ENCODE data around the gene ZBTB16.

The ZBTB16 gene

GRCh38 chr11:114155116-114155515 is 95.6 kb downstream of the ZBTB16 start:
- no peak for FAIRE-seq

- FAIRE-seq: no peak
Measured at GRCh38 chr11:114156131-114156581, 96.6 kb downstream of the ZBTB16 start.

- FAIRE-seq: no peak
Measured at GRCh38 chr11:114156782-114157181, 97.3 kb downstream of the ZBTB16 start.

- FAIRE-seq: no peak
Measured at GRCh38 chr11:114157476-114158050, 98.1 kb downstream of the ZBTB16 start.

- FAIRE-seq: no peak
Measured at GRCh38 chr11:114158421-114158820, 98.9 kb downstream of the ZBTB16 start.

GRCh38 chr11:114158886-114159285 is 99.4 kb downstream of the ZBTB16 start:
- no peak for FAIRE-seq

GRCh38 chr11:114159320-114159719 is 99.8 kb downstream of the ZBTB16 start:
- FAIRE-seq: no peak

- FAIRE-seq: peak; percentile 90
Measured at GRCh38 chr11:114159802-114160632, 100.5 kb downstream of the ZBTB16 start.

- FAIRE-seq: no peak
Measured at GRCh38 chr11:114160894-114161293, 101.4 kb downstream of the ZBTB16 start.

GRCh38 chr11:114161486-114162250 is 102.2 kb downstream of the ZBTB16 start:
- no peak for FAIRE-seq

GRCh38 chr11:114162719-114163123 is 103.2 kb downstream of the ZBTB16 start:
- peak; percentile 5 for FAIRE-seq

- no peak for FAIRE-seq
Measured at GRCh38 chr11:114163229-114163631, 103.7 kb downstream of the ZBTB16 start.

- FAIRE-seq: no peak
Measured at GRCh38 chr11:114163830-114164401, 104.4 kb downstream of the ZBTB16 start.

GRCh38 chr11:114164546-114164945 is 105.0 kb downstream of the ZBTB16 start:
- FAIRE-seq: no peak

GRCh38 chr11:114165326-114166230 is 106.1 kb downstream of the ZBTB16 start:
- no peak for FAIRE-seq

- no peak for FAIRE-seq
Measured at GRCh38 chr11:114166362-114166761, 106.9 kb downstream of the ZBTB16 start.

GRCh38 chr11:114166897-114167323 is 107.4 kb downstream of the ZBTB16 start:
- no peak for FAIRE-seq

- FAIRE-seq: no peak
Measured at GRCh38 chr11:114167355-114167754, 107.8 kb downstream of the ZBTB16 start.

GRCh38 chr11:114167771-114168448 is 108.4 kb downstream of the ZBTB16 start:
- no peak for FAIRE-seq

- FAIRE-seq: no peak
Measured at GRCh38 chr11:114168691-114169090, 109.2 kb downstream of the ZBTB16 start.

GRCh38 chr11:114169321-114169749 is 109.8 kb downstream of the ZBTB16 start:
- no peak for FAIRE-seq
